ENCODE results near the gene ZNF22. TPM values are rescaled to one million over a fixed set of nuclear protein-coding genes. Genes with fewer than 3 reads are reported as not detected.

ZNF22 gene
- 44.1 and 46.0 TPM in 2 replicates for total RNA-seq
- long read RNA-seq, transcript ZNF22-201 (2 exons, 2,551 nt): major isoform, 205 of 212 reads
- long read RNA-seq, partial matches to known transcripts: 0 of 212 reads
- long read RNA-seq, other reads (novel, unspliced or antisense): 7 of 212 reads

- TF ChIP-seq, protein P1, sequence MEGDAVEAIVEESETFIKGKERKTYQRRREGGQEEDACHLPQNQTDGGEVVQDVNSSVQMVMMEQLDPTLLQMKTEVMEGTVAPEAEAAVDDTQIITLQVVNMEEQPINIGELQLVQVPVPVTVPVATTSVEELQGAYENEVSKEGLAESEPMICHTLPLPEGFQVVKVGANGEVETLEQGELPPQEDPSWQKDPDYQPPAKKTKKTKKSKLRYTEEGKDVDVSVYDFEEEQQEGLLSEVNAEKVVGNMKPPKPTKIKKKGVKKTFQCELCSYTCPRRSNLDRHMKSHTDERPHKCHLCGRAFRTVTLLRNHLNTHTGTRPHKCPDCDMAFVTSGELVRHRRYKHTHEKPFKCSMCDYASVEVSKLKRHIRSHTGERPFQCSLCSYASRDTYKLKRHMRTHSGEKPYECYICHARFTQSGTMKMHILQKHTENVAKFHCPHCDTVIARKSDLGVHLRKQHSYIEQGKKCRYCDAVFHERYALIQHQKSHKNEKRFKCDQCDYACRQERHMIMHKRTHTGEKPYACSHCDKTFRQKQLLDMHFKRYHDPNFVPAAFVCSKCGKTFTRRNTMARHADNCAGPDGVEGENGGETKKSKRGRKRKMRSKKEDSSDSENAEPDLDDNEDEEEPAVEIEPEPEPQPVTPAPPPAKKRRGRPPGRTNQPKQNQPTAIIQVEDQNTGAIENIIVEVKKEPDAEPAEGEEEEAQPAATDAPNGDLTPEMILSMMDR (IDR thresholded peaks at IDR 0.05; ENCODE audit: unreplicated experiment): no peak
- H3K27ac Mint-ChIP-seq: peak within 1 kb of the TSS; percentile 99
- peaks cover 33% of the 10 kb centered on the region for H3K4me1 Mint-ChIP-seq (ENCODE audit: low read depth)
- peak within 1 kb of the TSS; percentile 87 for H3K4me3 Mint-ChIP-seq (ENCODE audit: low read depth)
- H3K36me3 Mint-ChIP-seq (ENCODE audit: insufficient read depth): peaks cover 17% of the 10 kb centered on the region
- H3K9me3 Mint-ChIP-seq (ENCODE audit: low read depth): no peaks in the 10 kb centered on the region
- no peaks in the 10 kb centered on the region for H3K27me3 Mint-ChIP-seq
- peak; percentile 64 for DNase-seq (ENCODE audit: low spot score, unreplicated experiment)
Measured at GRCh38 chr10:45000752-45001380, at the start of gene ZNF22. ZNF22 (plus strand) TSS chr10:45000923; CDS start chr10:45003369, 2,446 bp downstream.

GRCh38 chr10:44951576-44952226, 49.0 kb upstream of the ZNF22 start:
- peaks cover 13% of the 10 kb centered on the region for H3K36me3 Mint-ChIP-seq (ENCODE audit: insufficient read depth)
- H3K27ac Mint-ChIP-seq: no peak overlapping the region
- TF ChIP-seq, protein P1 (IDR thresholded peaks at IDR 0.05; ENCODE audit: unreplicated experiment): no peak
- H3K4me1 Mint-ChIP-seq (ENCODE audit: low read depth): peaks cover 9% of the 10 kb centered on the region
- H3K9me3 Mint-ChIP-seq (ENCODE audit: low read depth): peaks cover 3% of the 10 kb centered on the region
- no peak overlapping the region for H3K4me3 Mint-ChIP-seq (ENCODE audit: low read depth)
- H3K27me3 Mint-ChIP-seq: no peaks in the 10 kb centered on the region
- no peak for DNase-seq (ENCODE audit: low spot score, unreplicated experiment)

- no peak overlapping the region for H3K4me3 Mint-ChIP-seq (ENCODE audit: low read depth)
- no peak for DNase-seq (ENCODE audit: low spot score, unreplicated experiment)
- H3K27ac Mint-ChIP-seq: no peak overlapping the region
- H3K9me3 Mint-ChIP-seq (ENCODE audit: low read depth): peaks cover 3% of the 10 kb centered on the region
- TF ChIP-seq, protein P1 (IDR thresholded peaks at IDR 0.05; ENCODE audit: unreplicated experiment): no peak
- H3K4me1 Mint-ChIP-seq (ENCODE audit: low read depth): peaks cover 12% of the 10 kb centered on the region
- H3K36me3 Mint-ChIP-seq (ENCODE audit: insufficient read depth): peaks cover 14% of the 10 kb centered on the region
- no peaks in the 10 kb centered on the region for H3K27me3 Mint-ChIP-seq
Measured at GRCh38 chr10:44952779-44953231, 47.9 kb upstream of the ZNF22 start.

DNA sequence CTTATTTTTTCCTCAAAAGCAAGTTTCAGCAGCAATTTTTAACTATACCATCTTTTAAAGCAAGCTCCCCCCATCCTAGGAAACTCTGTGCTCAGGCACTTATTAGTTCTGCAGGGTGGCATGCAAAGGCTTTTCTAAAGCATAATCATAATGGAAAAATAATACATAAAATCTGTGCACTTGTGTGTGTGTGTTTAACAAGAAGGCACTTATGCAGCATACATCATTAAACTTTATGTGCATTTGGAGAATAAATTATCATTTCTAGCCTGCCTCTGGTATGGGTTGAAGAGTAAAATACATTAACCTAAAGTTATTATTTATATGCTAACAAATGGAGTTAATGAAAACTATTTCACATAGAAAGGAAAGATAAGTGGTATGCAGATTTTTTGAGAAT, 46.7 kb upstream of the ZNF22 start:
- Mint-ChIP-seq H3K27ac (no peak overlapping the region), H3K36me3 (ENCODE audit: insufficient read depth) (peaks cover 14% of the 10 kb centered on the region), H3K4me3 (ENCODE audit: low read depth) (no peak overlapping the region), H3K9me3 (ENCODE audit: low read depth) (peaks cover 3% of the 10 kb centered on the region), H3K4me1 (ENCODE audit: low read depth) (peaks cover 22% of the 10 kb centered on the region), H3K27me3 (no peaks in the 10 kb centered on the region)
- DNase-seq (ENCODE audit: low spot score, unreplicated experiment): no peak
- TF ChIP-seq, protein P1 (IDR thresholded peaks at IDR 0.05; ENCODE audit: unreplicated experiment): no peak

- Mint-ChIP-seq H3K9me3 (ENCODE audit: low read depth) (peaks cover 3% of the 10 kb centered on the region), H3K27me3 (no peaks in the 10 kb centered on the region), H3K36me3 (ENCODE audit: insufficient read depth) (peaks cover 14% of the 10 kb centered on the region), H3K27ac (no peak overlapping the region), H3K4me3 (ENCODE audit: low read depth) (no peak overlapping the region), H3K4me1 (ENCODE audit: low read depth) (peaks cover 22% of the 10 kb centered on the region)
- TF ChIP-seq, protein P1 (IDR thresholded peaks at IDR 0.05; ENCODE audit: unreplicated experiment): no peak
- DNase-seq (ENCODE audit: low spot score, unreplicated experiment): no peak
Measured at GRCh38 chr10:44954962-44955361, 45.8 kb upstream of the ZNF22 start.

All from progenitor cell of endocrine pancreas (in vitro differentiated cells).